AG10803 (cell line): ENCODE data around the gene HRH3.

ENCODE experiments used
- DNase-seq: peaks from one replicate; pipeline ENCODE4 v3.0.0; 2010; ENCODE audit warnings: low read depth
- H3K4me3 ChIP-seq: 2 replicates; pipeline ENCODE4 v1.5.1; 2011; ENCODE audit warnings: mild to moderate bottlenecking, low read length, control low read depth
- TF ChIP-seq, protein P1 (sequence below): conservative IDR thresholded peaks from 2 replicates; pipeline ENCODE4 v1.5.1; 2011; ENCODE audit warnings: mild to moderate bottlenecking, low read length, control low read depth, inconsistent platforms

HRH3 gene

DNA sequence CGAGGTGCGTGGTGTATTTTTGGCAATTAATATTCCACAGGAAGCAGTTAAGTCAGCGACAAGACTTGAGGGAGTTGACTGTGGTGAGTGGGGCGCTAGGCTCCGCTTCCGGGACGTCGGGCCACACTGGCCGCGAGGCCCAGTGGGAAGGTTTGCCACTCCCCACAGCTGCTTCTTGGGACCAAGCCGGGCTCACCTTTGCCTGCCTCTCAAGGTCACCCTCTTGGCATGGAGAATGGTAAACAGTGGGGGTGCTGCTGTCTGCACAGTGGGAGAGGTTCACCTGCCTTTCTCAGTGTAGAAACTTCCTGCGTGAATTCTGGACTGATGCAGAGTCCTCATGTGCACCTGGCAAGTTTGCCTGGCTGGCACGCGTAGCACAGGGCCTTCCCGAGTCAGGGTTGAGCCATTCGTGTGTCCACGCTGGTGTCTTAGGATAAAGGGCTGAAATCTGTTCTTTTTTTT, 24.6 kb upstream of the HRH3 start:
- no peak overlapping the region for H3K4me3 ChIP-seq
- TF ChIP-seq, protein P1, sequence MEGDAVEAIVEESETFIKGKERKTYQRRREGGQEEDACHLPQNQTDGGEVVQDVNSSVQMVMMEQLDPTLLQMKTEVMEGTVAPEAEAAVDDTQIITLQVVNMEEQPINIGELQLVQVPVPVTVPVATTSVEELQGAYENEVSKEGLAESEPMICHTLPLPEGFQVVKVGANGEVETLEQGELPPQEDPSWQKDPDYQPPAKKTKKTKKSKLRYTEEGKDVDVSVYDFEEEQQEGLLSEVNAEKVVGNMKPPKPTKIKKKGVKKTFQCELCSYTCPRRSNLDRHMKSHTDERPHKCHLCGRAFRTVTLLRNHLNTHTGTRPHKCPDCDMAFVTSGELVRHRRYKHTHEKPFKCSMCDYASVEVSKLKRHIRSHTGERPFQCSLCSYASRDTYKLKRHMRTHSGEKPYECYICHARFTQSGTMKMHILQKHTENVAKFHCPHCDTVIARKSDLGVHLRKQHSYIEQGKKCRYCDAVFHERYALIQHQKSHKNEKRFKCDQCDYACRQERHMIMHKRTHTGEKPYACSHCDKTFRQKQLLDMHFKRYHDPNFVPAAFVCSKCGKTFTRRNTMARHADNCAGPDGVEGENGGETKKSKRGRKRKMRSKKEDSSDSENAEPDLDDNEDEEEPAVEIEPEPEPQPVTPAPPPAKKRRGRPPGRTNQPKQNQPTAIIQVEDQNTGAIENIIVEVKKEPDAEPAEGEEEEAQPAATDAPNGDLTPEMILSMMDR, result no peak
- DNase-seq, result no peak

DNA sequence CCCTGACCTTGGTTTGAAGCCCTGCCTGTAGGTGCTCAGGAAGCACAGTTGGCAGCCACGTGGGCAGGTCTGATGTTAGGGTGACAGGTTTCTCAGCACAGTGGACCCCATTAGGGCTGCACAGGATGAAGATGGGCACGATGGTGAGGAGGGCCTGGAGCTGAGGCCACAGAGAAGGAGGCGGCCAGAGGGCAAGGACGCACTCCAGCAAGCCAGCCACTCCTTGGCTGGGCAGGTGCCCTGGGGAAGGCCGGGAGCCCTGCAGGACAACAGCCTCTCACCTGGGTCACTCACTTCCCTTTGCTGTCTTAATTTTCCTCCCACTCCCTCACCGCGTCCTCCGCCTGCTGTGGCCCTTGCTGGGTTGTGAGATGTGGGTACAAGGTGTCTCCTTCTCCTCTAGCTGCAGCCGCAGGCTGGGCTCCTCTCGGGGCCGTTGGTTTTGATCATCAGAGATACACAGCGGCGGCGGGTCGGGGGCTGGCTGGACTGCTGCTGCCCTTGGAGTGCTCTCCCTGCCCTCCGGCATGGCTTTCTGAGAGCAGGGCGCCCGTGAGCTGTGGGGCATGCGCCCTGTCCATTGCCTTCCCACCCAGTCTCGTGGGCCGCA, 23.9 kb upstream of the HRH3 start:
- TF ChIP-seq, protein P1, result no peak
- no peak overlapping the region for H3K4me3 ChIP-seq
- DNase-seq, result no peak

DNA sequence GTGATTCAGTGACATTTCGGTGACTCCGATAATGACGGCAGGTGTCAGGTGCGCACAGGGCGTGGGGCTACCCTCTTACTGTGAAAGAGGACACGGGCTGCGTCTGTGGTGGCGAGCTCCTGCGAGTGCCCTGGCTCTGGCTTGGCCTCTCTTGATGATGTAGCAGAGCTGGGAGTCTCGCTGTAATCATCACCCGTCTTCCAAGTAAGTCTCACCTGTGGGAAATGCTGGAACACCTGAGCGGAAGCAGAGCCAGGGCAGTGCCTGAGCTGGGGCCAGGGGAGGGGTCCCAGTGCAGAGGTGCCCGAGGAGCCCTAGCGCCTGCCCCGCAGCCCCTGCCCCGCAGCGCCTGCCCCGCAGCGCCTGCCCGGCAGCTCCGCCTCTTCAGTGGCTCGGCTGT, 23.0 kb upstream of the HRH3 start:
- DNase-seq, result no peak

DNA sequence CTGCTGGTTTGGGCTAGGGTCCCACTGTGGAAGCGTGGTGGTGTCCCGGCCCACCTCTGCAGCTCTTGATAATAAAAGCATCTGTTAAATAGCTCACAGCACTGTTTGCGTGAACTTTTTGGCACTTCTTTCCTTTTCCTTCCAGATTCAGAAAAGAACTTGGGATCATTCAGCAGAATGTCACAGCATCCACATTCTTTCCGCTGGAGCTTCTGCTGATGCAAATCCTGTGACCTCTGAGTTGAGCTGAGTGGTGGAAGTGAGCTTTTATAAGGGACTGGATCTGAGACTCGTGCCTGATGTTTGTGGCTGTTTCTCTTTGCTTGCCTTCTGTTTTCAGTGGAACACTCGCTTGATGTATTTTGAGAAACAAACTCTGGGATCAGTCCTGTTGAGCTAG, 22.1 kb upstream of the HRH3 start:
- TF ChIP-seq, protein P1, result no peak
- no peak overlapping the region for H3K4me3 ChIP-seq
- no peak for DNase-seq

More for the DNA sequence above, 23.0 kb upstream of the HRH3 start:
- no peak overlapping the region for H3K4me3 ChIP-seq
- TF ChIP-seq, protein P1, result no peak

DNA sequence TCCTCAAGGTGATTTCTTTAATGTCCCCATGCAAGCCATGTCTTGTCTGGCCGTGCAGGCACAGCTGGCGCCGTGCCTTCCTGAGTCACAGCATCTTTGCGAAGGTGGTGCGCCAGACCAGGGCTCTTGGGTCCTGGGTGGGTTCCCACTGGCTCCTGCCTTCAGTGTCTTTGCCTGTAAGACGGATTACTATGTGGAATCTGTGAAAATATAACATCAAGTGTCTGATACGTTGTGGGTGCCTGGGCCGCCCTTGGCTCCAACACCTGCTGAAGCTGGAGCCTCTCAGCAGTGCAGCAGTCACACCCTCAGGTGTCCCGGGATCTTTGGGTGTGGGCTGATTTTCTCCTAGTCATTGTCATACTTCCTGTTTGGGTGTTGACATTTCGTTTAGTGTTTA, 21.4 kb upstream of the HRH3 start:
- no peak overlapping the region for H3K4me3 ChIP-seq
- TF ChIP-seq, protein P1, result no peak
- DNase-seq, result no peak

DNA sequence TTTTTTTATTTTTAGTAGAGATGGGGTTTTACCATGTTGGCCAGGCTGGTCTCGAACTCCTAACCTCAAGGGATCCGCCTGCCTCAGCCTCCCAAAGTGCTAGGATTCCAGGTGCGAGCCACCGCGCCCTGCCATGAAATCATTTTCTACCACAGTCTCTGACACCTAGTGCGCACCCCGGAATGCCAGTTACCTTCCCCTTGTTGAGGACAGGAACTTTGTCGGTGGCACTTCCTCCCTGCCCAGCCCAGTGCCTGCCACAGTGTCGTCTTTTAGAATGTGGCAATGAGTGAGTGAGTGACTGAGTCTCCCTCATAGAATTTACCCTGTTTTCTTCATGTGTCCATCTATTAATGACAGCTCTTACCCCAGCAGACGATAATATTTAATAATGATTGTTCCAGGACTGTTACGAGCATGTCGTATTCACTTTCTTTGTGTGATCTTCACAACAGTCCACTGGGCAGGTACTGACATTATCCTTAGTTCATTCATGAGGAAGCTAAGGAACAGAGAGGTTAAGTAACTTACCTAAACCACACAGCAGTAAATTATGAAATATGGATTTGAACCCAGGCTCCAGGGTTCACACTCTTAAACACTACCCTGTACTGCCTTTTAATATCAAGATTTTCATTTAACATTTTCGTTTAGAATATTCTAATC, 20.1 kb upstream of the HRH3 start:
- H3K4me3 ChIP-seq, result no peak overlapping the region; the same call in 1 of the 2 replicates
- no peak for DNase-seq
- TF ChIP-seq, protein P1, result no peak

DNA sequence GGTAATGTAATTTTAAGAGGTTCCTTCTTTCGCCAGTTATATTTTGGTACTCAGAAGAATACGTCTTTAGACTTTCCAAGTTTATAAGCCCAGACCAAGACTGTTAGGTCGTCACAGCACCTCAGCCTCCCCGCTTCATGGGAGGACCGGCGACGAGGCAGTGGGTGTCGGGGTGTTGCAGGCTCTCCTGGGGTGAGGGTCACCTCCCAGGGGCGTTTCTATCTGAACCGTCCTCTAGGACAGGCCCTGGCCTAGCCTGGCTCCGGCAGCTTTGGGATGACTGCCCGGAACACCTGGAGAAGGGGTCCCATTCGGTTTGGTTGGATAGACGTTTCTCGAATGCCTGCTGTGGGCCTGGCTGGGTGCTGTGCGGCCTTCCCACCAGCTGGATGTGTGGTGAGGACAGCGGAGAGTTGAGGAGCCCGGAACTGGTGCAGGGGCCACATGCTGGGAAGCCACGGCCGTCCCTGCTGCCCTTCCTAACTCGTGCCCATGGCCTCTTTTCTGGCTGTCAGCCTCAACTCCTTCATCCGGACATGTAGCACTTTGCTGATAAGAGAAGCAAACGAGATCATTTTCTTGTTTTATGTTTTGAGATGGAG, 19.3 kb upstream of the HRH3 start:
- TF ChIP-seq, protein P1, result no peak
- H3K4me3 ChIP-seq, result peak overlapping the region; percentile 92
- DNase-seq, result peak; percentile 20
